GM13976 (cell line): ENCODE data around the gene RAB11FIP4.

Experiments
- DNase-seq: peaks from one replicate; pipeline ENCODE4 v3.0.0; 2012; ENCODE audit warnings: low spot score
- in situ Hi-C: fragments of 300-500 bp; cut with MboI; formaldehyde crosslinking; loops from one replicate; pipeline ENCODE4 v1.12.0; 2022; ENCODE audit warnings: low sequenced_read_pairs, mixed read lengths, inconsistent platforms; ENCODE audit not compliant: unreplicated experiment
- TF ChIP-seq, protein P1 (sequence below): IDR thresholded peaks from 2 replicates; pipeline ENCODE4 v1.5.1; 2012; ENCODE audit warnings: borderline replicate concordance, mild to moderate bottlenecking; ENCODE audit not compliant: insufficient read depth; ENCODE audit errors: extremely low read depth, missing control alignments, control extremely low read depth

Gene RAB11FIP4

DNA sequence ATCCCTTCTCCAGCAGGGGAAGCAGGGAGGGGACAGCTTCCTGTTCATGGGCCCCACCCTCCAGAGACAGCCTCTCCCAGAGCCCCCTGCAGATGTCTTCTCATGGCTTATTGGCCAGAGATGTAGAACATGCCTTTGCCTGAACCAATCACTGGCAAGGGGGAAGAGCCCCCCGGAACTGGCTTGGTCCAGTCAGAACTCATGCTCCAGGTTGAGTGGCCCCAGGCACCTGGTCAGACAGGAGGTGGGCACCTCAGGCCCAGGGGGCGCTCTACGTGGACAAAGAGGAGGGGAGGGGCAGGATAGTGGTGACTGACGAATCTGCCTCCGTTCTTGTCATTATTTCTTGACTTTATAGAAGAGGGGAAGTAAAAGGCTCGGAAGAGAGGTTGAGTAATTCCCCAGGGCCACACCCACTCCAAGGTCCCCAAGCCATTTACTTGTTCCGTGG is 23.6 kb downstream of the RAB11FIP4 start:
- in situ Hi-C loops, result no loop called here
- TF ChIP-seq, protein P1, sequence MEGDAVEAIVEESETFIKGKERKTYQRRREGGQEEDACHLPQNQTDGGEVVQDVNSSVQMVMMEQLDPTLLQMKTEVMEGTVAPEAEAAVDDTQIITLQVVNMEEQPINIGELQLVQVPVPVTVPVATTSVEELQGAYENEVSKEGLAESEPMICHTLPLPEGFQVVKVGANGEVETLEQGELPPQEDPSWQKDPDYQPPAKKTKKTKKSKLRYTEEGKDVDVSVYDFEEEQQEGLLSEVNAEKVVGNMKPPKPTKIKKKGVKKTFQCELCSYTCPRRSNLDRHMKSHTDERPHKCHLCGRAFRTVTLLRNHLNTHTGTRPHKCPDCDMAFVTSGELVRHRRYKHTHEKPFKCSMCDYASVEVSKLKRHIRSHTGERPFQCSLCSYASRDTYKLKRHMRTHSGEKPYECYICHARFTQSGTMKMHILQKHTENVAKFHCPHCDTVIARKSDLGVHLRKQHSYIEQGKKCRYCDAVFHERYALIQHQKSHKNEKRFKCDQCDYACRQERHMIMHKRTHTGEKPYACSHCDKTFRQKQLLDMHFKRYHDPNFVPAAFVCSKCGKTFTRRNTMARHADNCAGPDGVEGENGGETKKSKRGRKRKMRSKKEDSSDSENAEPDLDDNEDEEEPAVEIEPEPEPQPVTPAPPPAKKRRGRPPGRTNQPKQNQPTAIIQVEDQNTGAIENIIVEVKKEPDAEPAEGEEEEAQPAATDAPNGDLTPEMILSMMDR, result no peak
- DNase-seq, result no peak

DNA sequence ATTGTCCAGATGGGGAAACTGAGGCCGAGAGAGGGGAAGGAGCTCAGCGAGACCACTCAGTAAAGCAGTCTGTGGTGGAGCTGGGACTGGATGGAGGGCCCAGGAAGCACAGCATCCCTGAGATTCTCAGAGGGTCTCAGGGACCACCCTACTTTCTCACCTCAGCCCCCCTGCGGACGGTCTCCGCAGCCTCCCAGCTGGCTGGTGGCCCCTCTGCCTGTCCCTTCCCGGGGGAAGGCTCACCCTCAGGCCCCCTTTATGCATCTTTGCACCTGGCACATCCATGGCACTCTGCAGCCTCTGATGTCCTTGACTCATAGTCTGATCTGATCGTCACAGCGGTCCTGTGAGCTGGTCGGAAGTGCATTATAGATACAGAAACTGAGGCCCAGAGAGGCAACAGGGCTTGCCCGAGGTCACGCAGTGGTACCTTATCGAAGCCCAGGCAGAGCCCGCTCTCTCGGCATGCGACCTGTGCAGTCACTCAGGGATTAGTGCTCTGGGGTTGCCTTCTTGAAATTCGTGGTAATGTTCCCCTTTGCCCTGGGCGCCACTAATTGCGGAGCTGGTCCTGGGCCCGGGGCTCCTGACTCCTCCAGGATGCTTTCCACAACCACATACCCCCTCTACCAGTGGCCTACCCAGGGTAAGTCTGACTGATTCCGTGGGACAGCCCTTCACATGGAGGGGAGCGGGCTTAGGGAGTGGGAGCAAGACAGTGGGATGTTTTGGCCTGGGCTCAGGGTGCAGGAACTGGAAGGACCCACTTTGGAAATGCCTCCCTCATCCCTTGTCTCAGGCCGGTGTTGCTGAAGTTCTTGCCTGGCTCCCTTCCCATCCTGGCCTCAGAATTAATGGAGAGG is 24.4 kb downstream of the RAB11FIP4 start:
- TF ChIP-seq, protein P1, result no peak
- in situ Hi-C loops, result no loop called here
- no peak for DNase-seq

DNA sequence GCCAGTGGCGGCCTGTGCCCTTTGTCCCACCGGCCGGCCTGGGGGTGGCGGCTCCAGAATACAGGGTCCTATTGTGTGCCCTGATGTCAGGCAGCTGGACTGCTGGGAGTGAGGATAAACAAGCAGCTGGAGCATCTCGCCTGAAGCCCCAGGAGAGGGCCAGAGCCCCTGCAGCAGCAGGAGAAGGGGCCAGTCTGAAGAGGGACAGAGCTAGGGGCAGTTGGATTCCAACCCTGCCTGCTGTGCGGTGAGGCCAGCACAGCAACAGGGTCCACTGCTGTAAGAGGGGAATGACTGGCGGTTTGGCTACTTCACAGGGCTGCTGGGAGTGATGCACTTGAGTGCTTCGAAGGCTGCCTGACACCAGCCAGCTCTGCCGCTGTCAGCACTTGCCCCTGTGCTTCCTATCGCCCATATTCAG is 25.0 kb downstream of the RAB11FIP4 start:
- in situ Hi-C loops, result no loop called here
- TF ChIP-seq, protein P1, result no peak
- DNase-seq, result no peak

DNA sequence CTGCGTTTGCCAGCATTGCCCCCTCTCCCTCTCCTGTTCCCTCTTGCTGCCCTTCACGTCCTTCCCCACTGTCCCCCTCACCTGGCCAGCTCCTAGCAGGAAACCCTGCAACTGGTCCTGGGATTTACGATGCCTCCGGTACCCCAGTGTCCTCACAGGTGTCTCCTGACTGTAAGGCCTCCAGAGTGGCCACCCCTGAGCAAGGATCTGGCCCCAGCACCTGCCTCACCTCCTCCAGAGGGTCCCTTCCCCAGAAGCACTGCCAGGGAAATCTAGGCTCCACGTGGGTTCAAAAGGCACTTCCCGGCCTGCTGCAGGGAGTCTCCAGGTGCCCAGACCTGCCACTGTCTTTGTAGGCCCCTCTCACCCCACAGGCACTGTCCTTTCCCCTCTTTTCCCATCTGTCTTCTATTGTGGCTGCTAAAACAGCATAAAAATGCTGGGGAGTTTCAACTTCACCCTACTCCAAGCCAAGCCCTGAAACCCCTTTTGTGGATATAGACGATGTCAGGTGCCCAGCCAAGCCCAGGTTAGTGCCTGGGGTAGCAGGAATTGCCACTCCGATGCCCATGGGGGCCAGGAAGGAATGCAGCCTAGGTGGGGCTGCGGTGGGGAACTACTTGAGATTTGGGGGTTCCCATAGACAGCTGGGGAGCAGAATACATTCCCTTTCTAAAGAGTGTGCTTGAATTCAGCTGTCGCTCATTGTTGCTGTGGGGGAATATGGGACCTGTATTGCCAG is 25.7 kb downstream of the RAB11FIP4 start:
- TF ChIP-seq, protein P1, result no peak
- in situ Hi-C loops, result no loop called here
- no peak for DNase-seq

DNA sequence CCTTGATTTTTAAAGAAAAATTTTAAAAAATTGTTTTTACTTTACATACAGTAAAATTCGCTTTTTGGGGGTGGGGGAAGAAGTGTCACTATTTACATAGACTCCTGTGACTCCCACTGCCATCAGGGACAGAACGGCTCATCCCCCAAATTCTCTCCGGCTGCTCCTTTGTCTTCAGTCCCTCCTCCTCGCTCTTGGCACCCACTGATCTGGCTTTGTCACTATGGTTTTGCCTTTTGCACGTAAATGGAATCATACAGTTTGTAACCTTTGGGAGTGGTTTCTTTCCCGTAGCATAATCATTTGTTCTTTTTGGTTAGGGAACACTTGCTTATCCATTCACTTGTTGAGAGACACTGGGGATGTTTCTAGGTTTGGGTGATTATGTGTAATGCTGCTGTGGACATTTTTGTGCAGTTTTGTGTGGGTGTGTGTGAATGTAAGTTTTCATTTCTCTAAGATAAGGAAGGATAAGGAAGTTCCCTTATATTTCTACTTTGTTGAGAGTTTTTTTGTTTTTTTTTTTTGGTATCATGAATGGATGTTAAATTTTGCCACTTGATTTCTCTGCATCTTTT is 27.4 kb downstream of the RAB11FIP4 start:
- no peak for DNase-seq
- TF ChIP-seq, protein P1, result no peak
- in situ Hi-C loops, result no loop called here

DNA sequence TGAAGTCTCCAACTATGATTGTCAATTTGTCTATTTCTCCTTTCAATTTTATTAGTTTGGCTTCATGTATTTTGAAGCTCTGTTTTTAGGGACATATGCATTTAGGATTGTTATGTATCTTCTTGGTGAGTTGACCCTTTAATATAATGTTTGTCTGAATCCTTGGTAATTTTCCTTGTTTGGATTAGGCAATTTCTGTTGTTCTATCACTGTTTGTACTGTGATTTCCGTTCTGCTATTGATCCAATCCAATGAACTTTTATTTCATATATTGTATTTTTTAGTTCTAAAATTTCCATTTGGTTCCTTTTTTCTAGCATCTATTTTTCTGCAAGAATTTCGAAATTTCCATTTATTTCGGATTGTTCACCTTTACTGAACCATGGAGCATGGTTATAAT is 31.0 kb downstream of the RAB11FIP4 start:
- TF ChIP-seq, protein P1, result no peak
- DNase-seq, result no peak
- in situ Hi-C loops, result no loop called here
